ENCODE measurements around the gene CAMKK2. TPM values are rescaled to one million over a fixed set of nuclear protein-coding genes. Genes with fewer than 3 reads are reported as not detected.

The CAMKK2 gene
- polyA plus RNA-seq, 1 of the 3 experiments (the other 2 are of a cell fraction) = 23.6 TPM

- Histone ChIP-seq H3F3A (replicated peaks; ENCODE audit: insufficient read depth) (peaks cover 8% of the 10 kb centered on the region), H3K9me3 (no peaks in the 10 kb centered on the region), H3K4me2 (no peak overlapping the region), H3K79me2 (ENCODE audit: insufficient read depth) (peaks cover 34% of the 10 kb centered on the region), H3K27me3 (ENCODE audit: insufficient read depth) (no peaks in the 10 kb centered on the region), H3K36me3 (replicated peaks in 1 of 2; ENCODE audit: control insufficient read depth in 1 of 2, insufficient read depth in 2 of 2, low read length in 1 of 2) (peaks cover 0 to 11% of the 10 kb centered on the region in 2 experiments), H3K4me3 (ENCODE audit: low read depth in 2 of 2, low read length in 1 of 2) (no peak overlapping the region), H3K27ac (ENCODE audit: low read depth in 2 of 2, low read length in 1 of 2) (no peak overlapping the region), H4K20me1 (ENCODE audit: insufficient read depth) (0 out of 2 replicates have a peak, but pooled peaks cover 3% of the 10 kb centered on the region), H3K9ac (no peak overlapping the region), H3K9me2 (no peaks in the 10 kb centered on the region), H3K4me1 (ENCODE audit: control insufficient read depth in 1 of 2, insufficient read depth in 2 of 2, low read depth in 1 of 2, low read length in 1 of 2) (peaks cover 3 to 8% of the 10 kb centered on the region in 2 experiments; a peak in 2 of 4 replicates), H2AFZ (ENCODE audit: low read depth) (no peak overlapping the region)
- TF ChIP-seq YY1 (IDR thresholded peaks at IDR 0.05; ENCODE audit: low read depth) (no peak), USF2 (IDR thresholded peaks at IDR 0.05; ENCODE audit: borderline replicate concordance, low read depth, low read length) (no peak)
- 92% methylated on average over 6 of the region's 10 CpGs for WGBS (ENCODE audit: low lambda C conversion rate)
- ChIA-PET CTCF (interaction anchor here (0.6 to 1.1 kb wide), 5 partner anchors 20 to 149 kb away, joined by 3 to 4 read pairs (median 3); no protein-coding TSS in a partner anchor), POLR2A (interaction anchor here (1.1 kb wide), 1 partner anchor 15 kb away, joined by 3 read pairs; no protein-coding TSS in a partner anchor)
- DNase-seq = no peak
These were observed 2.2 kb downstream of the CAMKK2 start for GRCh38 chr12:121294151-121294889.

- no peaks in the 10 kb centered on the region for H3K27me3 ChIP-seq (ENCODE audit: insufficient read depth)
- ChIA-PET CTCF (interaction anchor here (0.9 kb wide), 1 partner anchor 19 kb away, joined by 3 read pairs; no protein-coding TSS in a partner anchor), POLR2A (no interaction called here)
- H4K20me1 ChIP-seq (ENCODE audit: insufficient read depth) = 0 out of 2 replicates have a peak, but pooled peaks cover 3% of the 10 kb centered on the region
- H3K4me3 ChIP-seq (ENCODE audit: low read depth in 2 of 2, low read length in 1 of 2) = no peak overlapping the region
- TF ChIP-seq MAX (IDR thresholded peaks at IDR 0.05; ENCODE audit: low read depth) (no peak), USF1 (IDR thresholded peaks at IDR 0.05; ENCODE audit: borderline replicate concordance, low read depth) (no peak), PBX3 (IDR thresholded peaks at IDR 0.05) (no peak), USF2 (IDR thresholded peaks at IDR 0.05; ENCODE audit: borderline replicate concordance, low read depth, low read length) (no peak), TCF12 (IDR thresholded peaks at IDR 0.05) (no peak), JUND (IDR thresholded peaks at IDR 0.05) (no peak), RCOR1 (IDR thresholded peaks at IDR 0.05; ENCODE audit: low read length) (no peak), SIN3A (IDR thresholded peaks at IDR 0.05; ENCODE audit: borderline replicate concordance, low read depth, low read length) (no peak), FOXJ3 (CRISPR knock-in tag; IDR thresholded peaks at IDR 0.05) (no peak), GATA2 (CRISPR knock-in tag; IDR thresholded peaks at IDR 0.05) (no peak), MEF2A (IDR thresholded peaks at IDR 0.05; ENCODE audit: borderline replicate concordance, low read depth) (no peak), RAD21 (IDR thresholded peaks at IDR 0.05; ENCODE audit: low read length) (no peak), EP300 (IDR thresholded peaks at IDR 0.05; ENCODE audit: borderline replicate concordance in 1 of 2, low read depth in 1 of 2, low read length in 1 of 2) (no peak), IRF3 (IDR thresholded peaks at IDR 0.05; ENCODE audit: low read depth, low read length) (no peak), ZBTB33 (IDR thresholded peaks at IDR 0.05; ENCODE audit: borderline replicate concordance, low read depth) (no peak)
- 94% methylated on average over 4 of the region's 4 CpGs for WGBS (ENCODE audit: low lambda C conversion rate)
- no peak overlapping the region for H3K9ac ChIP-seq
- peaks cover 0 to 11% of the 10 kb centered on the region in 2 experiments for H3K36me3 ChIP-seq (replicated peaks in 1 of 2; ENCODE audit: control insufficient read depth in 1 of 2, insufficient read depth in 2 of 2, low read length in 1 of 2)
- peaks cover 6% of the 10 kb centered on the region for H3F3A ChIP-seq (replicated peaks; ENCODE audit: insufficient read depth)
- peaks cover 3 to 8% of the 10 kb centered on the region in 2 experiments; a peak in 2 of 4 replicates for H3K4me1 ChIP-seq (ENCODE audit: control insufficient read depth in 1 of 2, insufficient read depth in 2 of 2, low read depth in 1 of 2, low read length in 1 of 2)
- peaks cover 34% of the 10 kb centered on the region for H3K79me2 ChIP-seq (ENCODE audit: insufficient read depth)
- no peak overlapping the region for H3K27ac ChIP-seq (ENCODE audit: low read depth in 2 of 2, low read length in 1 of 2)
- no peak overlapping the region for H2AFZ ChIP-seq (ENCODE audit: low read depth)
- H3K4me2 ChIP-seq = no peak overlapping the region
- no peaks in the 10 kb centered on the region for H3K9me3 ChIP-seq
- no peak for DNase-seq
- H3K9me2 ChIP-seq = no peaks in the 10 kb centered on the region
These were observed 2.9 kb downstream of the CAMKK2 start for GRCh38 chr12:121293603-121294002.
